ENCODE results near the gene PPM1N.

Gene PPM1N

DNA sequence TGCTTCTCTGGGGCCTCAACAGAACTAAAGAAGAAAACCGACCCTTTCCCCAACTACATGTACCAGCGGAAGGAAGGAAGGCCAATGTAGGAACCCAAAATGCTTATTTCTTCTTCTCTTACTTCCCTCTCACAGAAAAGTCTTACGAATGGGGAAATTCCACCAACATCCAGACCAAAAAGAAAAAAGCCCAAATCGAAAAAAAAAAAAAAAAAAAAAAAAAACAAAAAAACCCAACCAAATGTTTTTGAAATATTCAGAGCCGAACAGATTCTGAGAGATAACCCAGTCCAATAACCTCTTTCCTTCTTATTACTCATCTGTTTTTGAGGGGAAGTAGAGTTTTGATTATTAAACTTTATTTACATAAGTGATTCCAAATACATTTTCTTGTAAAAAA, 3.9 kb downstream of the PPM1N start:
- no peak for DNase-seq (ENCODE audit: extremely low read depth, insufficient read length)
- Histone ChIP-seq H3K36me3 (ENCODE audit: control insufficient read depth, insufficient read depth, low read length) (no peaks in the 10 kb centered on the region; the same call in 1 of the 2 replicates), H3K4me3 (replicated peaks; ENCODE audit: low read depth, low read length) (no peak overlapping the region), H3K27me3 (replicated peaks; ENCODE audit: control insufficient read depth, insufficient read depth, low read length) (no peaks in the 10 kb centered on the region)
- TF ChIP-seq, protein P1, sequence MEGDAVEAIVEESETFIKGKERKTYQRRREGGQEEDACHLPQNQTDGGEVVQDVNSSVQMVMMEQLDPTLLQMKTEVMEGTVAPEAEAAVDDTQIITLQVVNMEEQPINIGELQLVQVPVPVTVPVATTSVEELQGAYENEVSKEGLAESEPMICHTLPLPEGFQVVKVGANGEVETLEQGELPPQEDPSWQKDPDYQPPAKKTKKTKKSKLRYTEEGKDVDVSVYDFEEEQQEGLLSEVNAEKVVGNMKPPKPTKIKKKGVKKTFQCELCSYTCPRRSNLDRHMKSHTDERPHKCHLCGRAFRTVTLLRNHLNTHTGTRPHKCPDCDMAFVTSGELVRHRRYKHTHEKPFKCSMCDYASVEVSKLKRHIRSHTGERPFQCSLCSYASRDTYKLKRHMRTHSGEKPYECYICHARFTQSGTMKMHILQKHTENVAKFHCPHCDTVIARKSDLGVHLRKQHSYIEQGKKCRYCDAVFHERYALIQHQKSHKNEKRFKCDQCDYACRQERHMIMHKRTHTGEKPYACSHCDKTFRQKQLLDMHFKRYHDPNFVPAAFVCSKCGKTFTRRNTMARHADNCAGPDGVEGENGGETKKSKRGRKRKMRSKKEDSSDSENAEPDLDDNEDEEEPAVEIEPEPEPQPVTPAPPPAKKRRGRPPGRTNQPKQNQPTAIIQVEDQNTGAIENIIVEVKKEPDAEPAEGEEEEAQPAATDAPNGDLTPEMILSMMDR (IDR thresholded peaks at IDR 0.05; ENCODE audit: insufficient read depth, low read length, poor library complexity, severe bottlenecking), result no peak

DNA sequence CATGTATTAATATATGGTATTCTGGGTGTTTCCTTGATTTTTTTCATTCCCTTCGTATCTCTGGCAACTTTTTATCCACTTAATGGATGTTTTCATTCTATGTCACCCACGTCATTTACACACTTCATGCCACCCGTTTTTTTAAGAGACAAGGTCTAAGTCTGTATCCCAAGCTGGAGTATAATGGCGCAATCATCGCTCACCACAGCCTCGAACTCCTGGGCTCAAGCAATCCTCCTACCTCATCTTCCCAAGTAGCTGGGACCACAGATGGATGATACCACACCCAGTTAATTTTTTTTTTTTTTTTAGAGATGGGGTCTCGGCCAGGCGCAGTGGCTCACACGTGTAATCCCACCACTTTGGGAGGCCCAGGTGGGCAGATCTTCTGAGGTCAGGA, 5.7 kb downstream of the PPM1N start:
- DNase-seq (ENCODE audit: extremely low read depth, insufficient read length), result no peak
- Histone ChIP-seq H3K4me3 (replicated peaks; ENCODE audit: low read depth, low read length) (no peak overlapping the region), H3K27me3 (replicated peaks; ENCODE audit: control insufficient read depth, insufficient read depth, low read length) (no peaks in the 10 kb centered on the region), H3K36me3 (ENCODE audit: control insufficient read depth, insufficient read depth, low read length) (no peaks in the 10 kb centered on the region; the same call in 1 of the 2 replicates)
- TF ChIP-seq, protein P1 (IDR thresholded peaks at IDR 0.05; ENCODE audit: insufficient read depth, low read length, poor library complexity, severe bottlenecking), result no peak

DNA sequence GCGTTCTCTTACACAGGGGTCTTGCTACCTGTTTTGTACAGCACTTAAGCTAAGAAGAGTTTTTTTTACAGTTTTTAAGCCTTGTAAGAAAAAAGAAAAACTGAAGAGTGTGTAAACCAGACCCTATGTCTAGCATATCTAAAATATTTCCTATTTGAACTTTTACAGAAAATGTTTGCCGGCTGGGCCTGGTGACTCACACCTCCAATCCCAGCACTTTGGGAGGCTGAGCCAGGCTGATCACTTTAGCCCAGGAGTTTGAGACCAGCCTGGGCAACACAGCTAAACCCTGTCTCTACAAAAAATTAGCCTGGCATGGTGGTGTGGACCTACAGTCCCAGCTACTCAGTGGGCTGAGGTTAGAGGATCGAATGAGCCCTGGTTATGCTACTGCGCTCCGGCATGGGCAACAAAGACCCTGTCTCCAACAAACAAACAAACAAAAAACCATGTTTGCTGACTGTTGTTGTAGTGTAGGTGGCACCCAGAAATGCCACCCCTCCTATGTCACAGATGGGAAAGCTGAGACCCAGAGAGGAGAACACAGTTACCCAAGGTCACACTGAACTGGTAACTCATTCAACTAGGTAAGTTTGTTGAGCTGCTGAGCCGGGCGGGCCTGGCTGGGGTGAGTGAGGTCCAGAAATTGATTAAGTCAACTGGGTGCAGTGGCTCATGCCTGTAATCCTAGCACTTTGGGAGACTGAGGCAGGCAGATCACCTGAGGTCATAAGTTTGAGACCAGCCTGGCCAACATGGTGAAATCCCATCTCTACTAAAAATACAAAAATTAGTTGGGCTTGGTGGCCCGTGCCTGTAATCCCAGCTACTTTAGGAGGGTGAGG, 7.1 kb downstream of the PPM1N start:
- H3K27me3 ChIP-seq (replicated peaks; ENCODE audit: control insufficient read depth, insufficient read depth, low read length), result no peaks in the 10 kb centered on the region
- no peak overlapping the region; the same call in 1 of the 2 replicates for H3K4me3 ChIP-seq (replicated peaks; ENCODE audit: low read depth, low read length)
- TF ChIP-seq, protein P1 (IDR thresholded peaks at IDR 0.05; ENCODE audit: insufficient read depth, low read length, poor library complexity, severe bottlenecking), result no peak
- H3K36me3 ChIP-seq (ENCODE audit: control insufficient read depth, insufficient read depth, low read length), result no peaks in the 10 kb centered on the region; the same call in 1 of the 2 replicates
- DNase-seq (ENCODE audit: extremely low read depth, insufficient read length), result no peak

DNA sequence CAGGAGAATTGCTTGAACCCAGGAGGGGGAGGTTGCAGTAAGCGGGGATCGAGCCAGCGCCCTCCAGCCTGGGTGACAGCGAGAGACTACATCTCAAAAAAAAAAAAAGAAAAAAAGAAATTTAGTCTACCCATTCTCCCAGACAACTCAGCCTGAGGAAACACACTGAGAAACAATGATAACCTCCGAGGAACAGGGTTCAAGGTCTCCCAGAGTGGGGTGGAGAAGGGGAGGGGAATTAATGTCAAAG, 7.7 kb downstream of the PPM1N start:
- DNase-seq (ENCODE audit: extremely low read depth, insufficient read length), result no peak
- peak overlapping the region; percentile 79 for H3K4me3 ChIP-seq (replicated peaks; ENCODE audit: low read depth, low read length)
- H3K36me3 ChIP-seq (ENCODE audit: control insufficient read depth, insufficient read depth, low read length), result no peaks in the 10 kb centered on the region; the same call in 1 of the 2 replicates
- H3K27me3 ChIP-seq (replicated peaks; ENCODE audit: control insufficient read depth, insufficient read depth, low read length), result no peaks in the 10 kb centered on the region
- TF ChIP-seq, protein P1 (IDR thresholded peaks at IDR 0.05; ENCODE audit: insufficient read depth, low read length, poor library complexity, severe bottlenecking), result no peak

- no peaks in the 10 kb centered on the region for H3K27me3 ChIP-seq (replicated peaks; ENCODE audit: control insufficient read depth, insufficient read depth, low read length)
- peaks cover 1% of the 10 kb centered on the region; the same call in 1 of the 2 replicates for H3K36me3 ChIP-seq (ENCODE audit: control insufficient read depth, insufficient read depth, low read length)
- peak; percentile 94 for DNase-seq (ENCODE audit: extremely low read depth, insufficient read length)
- H3K4me3 ChIP-seq (replicated peaks; ENCODE audit: low read depth, low read length), result peak overlapping the region; percentile 79
- TF ChIP-seq, protein P1 (IDR thresholded peaks at IDR 0.05; ENCODE audit: insufficient read depth, low read length, poor library complexity, severe bottlenecking), result peak; percentile 80
Observed at GRCh38 chr19:45506246-45506988, 8.2 kb downstream of the PPM1N start.
